Natural killer cell (primary cell): Measurements from ENCODE around the gene POLR3GL. TPM values are rescaled to one million over a fixed set of nuclear protein-coding genes. Genes with fewer than 3 reads are reported as not detected.
"Not testable (repeated sequence)": the region's sequence is repeated elsewhere in the genome, so short reads cannot be mapped to it uniquely, and the experiment has no call there.

Source experiments
- ATAC-seq, 3 donors: fragments of 150-1000 bp in 2 of 3; fragments of 200-7000 bp in 1 of 3; cut with Tn5 transposase; 1 replicate in 1 of 3; 2 replicates in 2 of 3; pipeline ENCODE4 v1.10.0; 2021; ENCODE audit warnings: mild to moderate bottlenecking in 2 of 3, moderate library complexity in 2 of 3
- DNase-seq, 2 donors: peaks; one replicate each; pipeline versions ENCODE4 v3.0.0 to v3.0.0-alpha.2; 2013 to 2021; ENCODE audit warnings: mixed read lengths in 1 of 2
- H3K27ac ChIP-seq: one replicate; pipeline ENCODE4 v1.5.1; 2013; ENCODE audit warnings: mild to moderate bottlenecking, low read length
- H3K27me3 ChIP-seq: one replicate; pipeline ENCODE4 v1.6.1; 2013; ENCODE audit warnings: low read length; ENCODE audit not compliant: control insufficient read depth, insufficient read depth
- H3K36me3 ChIP-seq: one replicate; pipeline ENCODE4 v1.6.1; 2013; ENCODE audit warnings: low read length; ENCODE audit not compliant: control insufficient read depth, insufficient read depth
- H3K4me1 ChIP-seq: one replicate; pipeline ENCODE4 v1.6.1; 2013; ENCODE audit warnings: low read length; ENCODE audit not compliant: control insufficient read depth, insufficient read depth
- H3K4me3 ChIP-seq: one replicate; pipeline ENCODE4 v1.5.1; 2013; ENCODE audit warnings: low read length
- H3K9me3 ChIP-seq: one replicate; pipeline ENCODE4 v1.6.1; 2013; ENCODE audit warnings: low read length; ENCODE audit not compliant: control insufficient read depth, insufficient read depth
- H3K27ac Mint-ChIP-seq, 2 donors: one replicate each; pipeline ENCODE4 v1.8.0; 2022; ENCODE audit warnings: mild to moderate bottlenecking in 2 of 2, mixed read lengths in 2 of 2, moderate library complexity in 1 of 2
- H3K27me3 Mint-ChIP-seq, 2 donors: one replicate each; pipeline ENCODE4 v1.8.0; 2022; ENCODE audit warnings: low read depth in 2 of 2, mixed read lengths in 2 of 2
- H3K36me3 Mint-ChIP-seq: one replicate; pipeline ENCODE4 v1.8.0; 2022; ENCODE audit warnings: mixed read lengths
- H3K4me1 Mint-ChIP-seq, 2 donors: one replicate each; pipeline ENCODE4 v1.8.0; 2022; ENCODE audit warnings: mixed read lengths in 2 of 2
- H3K4me3 Mint-ChIP-seq: one replicate; pipeline ENCODE4 v1.8.0; 2022; ENCODE audit warnings: mild to moderate bottlenecking, moderate library complexity, mixed read lengths
- H3K9me3 Mint-ChIP-seq, 2 donors: one replicate each; pipeline ENCODE4 v1.8.0; 2022; ENCODE audit warnings: mixed read lengths in 2 of 2
- WGBS: methylation state at CpG from one replicate; pipeline ENCODE4 v1.1.7; 2013; ENCODE audit warnings: missing lambda C conversion rate; ENCODE audit not compliant: insufficient coverage; 5-methylcytosine and 5-hydroxymethylcytosine counted together
- intact Hi-C: fragments of 100-400 bp; cut with micrococcal nuclease; formaldehyde crosslinking; loops from one replicate; pipeline ENCODE4 v1.14.2; 2022
- total RNA-seq, 4 donors: library from RNA; stranded (reverse); fragments of 120-200 nt in 1 of 4; gene quantifications; one replicate each; pipeline versions ENCODE4 v1.2.3 to v1.2.4, GENCODE V29; 2013 to 2022
- TF ChIP-seq, protein P1 (sequence below): fragments of 200-600 bp; IDR thresholded peaks from one replicate; pipeline ENCODE4 v1.8.0; 2022; ENCODE audit warnings: antibody characterized with exemption

Gene POLR3GL
- total RNA-seq, 3 donors from 2014 or later (not counting 1 experiment from before 2014, with no cell fraction given): 34.9 to 37.5 (median 37.4) TPM

DNA sequence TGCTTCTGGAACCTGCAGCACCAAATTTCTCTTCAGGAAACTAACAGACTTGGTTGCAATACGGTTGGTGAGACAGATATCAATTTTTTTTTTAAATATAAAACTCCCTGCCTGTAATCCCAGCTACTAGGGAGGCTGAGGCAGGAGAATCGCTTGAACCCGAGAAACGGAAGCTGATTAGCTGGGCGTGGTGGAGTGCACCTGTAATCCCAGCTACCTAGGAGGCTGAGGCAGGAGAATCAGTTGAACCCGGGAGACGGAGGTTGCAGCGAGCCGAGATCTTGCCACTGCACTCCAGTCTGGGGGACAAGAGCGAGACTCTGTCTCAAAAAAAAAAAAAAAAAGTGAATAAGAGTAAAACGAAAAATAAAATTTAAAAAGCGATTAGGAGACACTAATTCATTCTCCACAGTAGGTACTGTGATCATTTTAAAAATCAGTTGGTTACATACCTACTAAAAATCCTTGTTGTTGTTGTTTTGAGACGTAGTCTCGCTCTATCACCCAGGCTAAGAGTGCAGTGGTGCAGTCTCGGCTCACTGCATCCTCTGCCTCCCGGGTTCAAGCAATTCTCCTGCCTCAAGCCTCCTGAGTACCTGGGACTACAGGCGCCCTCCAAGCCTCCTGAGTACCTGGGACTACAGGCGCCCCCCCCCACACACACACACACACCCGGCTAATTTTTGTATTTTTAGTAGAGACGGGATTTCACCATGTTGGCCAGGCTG is 36.4 kb upstream of the POLR3GL start:
- peak overlapping the region; percentile 14 for H3K4me3 Mint-ChIP-seq
- no peaks in the 10 kb centered on the region for H3K9me3 ChIP-seq
- no peak for ATAC-seq
- no peaks in the 10 kb centered on the region for H3K9me3 Mint-ChIP-seq
- DNase-seq: peak in 1 of 2 donors; percentile 18
- H3K36me3 ChIP-seq: peaks cover 15% of the 10 kb centered on the region
- H3K27me3 Mint-ChIP-seq: no peaks in the 10 kb centered on the region
- H3K27ac ChIP-seq: peak overlapping the region; percentile 100
- H3K4me1 ChIP-seq: peaks cover 33% of the 10 kb centered on the region
- peaks cover 22 to 28% of the 10 kb centered on the region in 2 donors for H3K4me1 Mint-ChIP-seq
- intact Hi-C loops: loop anchor here (2.0 to 5.0 kb wide), 4 partner anchors 37 to 84 kb away; partner anchors contain the start of genes ANKRD34A, POLR3GL and TXNIP
- H3K27ac Mint-ChIP-seq: no peak overlapping the region
- no peaks in the 10 kb centered on the region for H3K27me3 ChIP-seq
- WGBS: 62% methylated on average over 18 of the region's 20 CpGs
- peaks cover 6% of the 10 kb centered on the region for H3K36me3 Mint-ChIP-seq
- TF ChIP-seq, protein P1, sequence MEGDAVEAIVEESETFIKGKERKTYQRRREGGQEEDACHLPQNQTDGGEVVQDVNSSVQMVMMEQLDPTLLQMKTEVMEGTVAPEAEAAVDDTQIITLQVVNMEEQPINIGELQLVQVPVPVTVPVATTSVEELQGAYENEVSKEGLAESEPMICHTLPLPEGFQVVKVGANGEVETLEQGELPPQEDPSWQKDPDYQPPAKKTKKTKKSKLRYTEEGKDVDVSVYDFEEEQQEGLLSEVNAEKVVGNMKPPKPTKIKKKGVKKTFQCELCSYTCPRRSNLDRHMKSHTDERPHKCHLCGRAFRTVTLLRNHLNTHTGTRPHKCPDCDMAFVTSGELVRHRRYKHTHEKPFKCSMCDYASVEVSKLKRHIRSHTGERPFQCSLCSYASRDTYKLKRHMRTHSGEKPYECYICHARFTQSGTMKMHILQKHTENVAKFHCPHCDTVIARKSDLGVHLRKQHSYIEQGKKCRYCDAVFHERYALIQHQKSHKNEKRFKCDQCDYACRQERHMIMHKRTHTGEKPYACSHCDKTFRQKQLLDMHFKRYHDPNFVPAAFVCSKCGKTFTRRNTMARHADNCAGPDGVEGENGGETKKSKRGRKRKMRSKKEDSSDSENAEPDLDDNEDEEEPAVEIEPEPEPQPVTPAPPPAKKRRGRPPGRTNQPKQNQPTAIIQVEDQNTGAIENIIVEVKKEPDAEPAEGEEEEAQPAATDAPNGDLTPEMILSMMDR: no peak
- peak overlapping the region; percentile 64 for H3K4me3 ChIP-seq

DNA sequence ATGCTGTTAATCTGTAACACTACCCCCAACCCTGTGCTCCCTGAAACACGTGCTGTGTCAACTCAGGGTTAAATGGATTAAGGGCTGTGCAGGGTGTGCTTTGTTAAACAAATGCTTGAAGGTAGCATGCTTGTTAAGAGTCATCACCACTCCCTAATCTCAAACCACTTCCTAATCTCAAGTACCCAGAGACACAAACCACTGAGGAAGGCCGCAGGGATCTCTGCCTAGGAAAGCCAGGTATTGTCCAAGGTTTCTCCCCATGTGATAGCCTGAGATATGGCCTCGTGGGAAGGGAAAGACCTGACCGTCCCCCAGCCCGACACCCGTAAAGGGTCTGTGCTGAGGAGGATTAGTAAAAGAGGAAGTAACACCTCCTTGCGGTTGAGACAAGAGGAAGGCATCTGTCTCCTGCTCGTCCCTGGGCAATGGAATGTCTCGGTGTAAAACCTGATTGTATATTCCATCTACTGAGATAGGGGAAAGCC is 31.9 kb upstream of the POLR3GL start:
- Mint-ChIP-seq H3K27ac (peak overlapping the region in 1 of 2 donors; percentile 91), H3K4me3 (peak overlapping the region; percentile 78), H3K4me1 (peaks cover 30 to 36% of the 10 kb centered on the region in 2 donors)
- Histone ChIP-seq H3K36me3 (peaks cover 19% of the 10 kb centered on the region), H3K4me1 (peaks cover 27% of the 10 kb centered on the region), H3K27ac (peak overlapping the region; percentile 57)
- not testable (repeated sequence) for H3K36me3 Mint-ChIP-seq, H3K27me3 Mint-ChIP-seq, H3K27me3 ChIP-seq, H3K4me3 ChIP-seq, H3K9me3 ChIP-seq, H3K9me3 Mint-ChIP-seq
- peak in 1 of 3 donors; percentile 30 for ATAC-seq
- WGBS: 0% methylated on average over 8 of the region's 9 CpGs
- peak; percentile 30 to 69 for DNase-seq
- intact Hi-C loops: loop anchor here (2.0 kb wide), 1 partner anchor 28 kb away; no protein-coding TSS in a partner anchor

DNA sequence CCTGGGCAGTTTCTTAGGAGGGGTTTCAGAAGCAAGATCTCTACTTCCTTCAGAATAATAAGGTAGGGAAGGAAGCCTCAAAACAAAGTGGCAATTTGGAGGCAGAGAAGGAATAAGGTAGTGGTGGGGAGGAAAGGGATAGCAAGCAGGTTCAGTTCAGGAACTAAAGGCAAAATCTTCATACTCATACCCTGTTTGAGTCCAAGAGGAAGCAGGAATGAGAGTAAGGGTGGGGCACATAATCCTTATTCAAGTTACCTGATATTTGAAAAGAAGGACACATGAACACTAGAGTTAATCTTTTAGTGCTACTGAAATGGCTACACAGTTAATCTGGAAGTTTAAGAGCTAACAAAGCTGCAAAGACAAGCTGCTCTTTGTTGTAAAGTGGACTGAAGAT is 28.8 kb upstream of the POLR3GL start:
- Mint-ChIP-seq H3K9me3 (no peaks in the 10 kb centered on the region), H3K4me3 (no peak overlapping the region), H3K36me3 (peaks cover 8% of the 10 kb centered on the region), H3K4me1 (peaks cover 26 to 29% of the 10 kb centered on the region in 2 donors), H3K27me3 (no peaks in the 10 kb centered on the region), H3K27ac (peak overlapping the region in 1 of 2 donors; percentile 6)
- TF ChIP-seq, protein P1: no peak
- Histone ChIP-seq H3K27ac (no peak overlapping the region), H3K4me1 (peaks cover 18% of the 10 kb centered on the region), H3K36me3 (peaks cover 19% of the 10 kb centered on the region), H3K4me3 (no peak overlapping the region), H3K9me3 (no peaks in the 10 kb centered on the region), H3K27me3 (no peaks in the 10 kb centered on the region)
- no peak for ATAC-seq
- intact Hi-C loops: no loop called here
- DNase-seq: no peak

DNA sequence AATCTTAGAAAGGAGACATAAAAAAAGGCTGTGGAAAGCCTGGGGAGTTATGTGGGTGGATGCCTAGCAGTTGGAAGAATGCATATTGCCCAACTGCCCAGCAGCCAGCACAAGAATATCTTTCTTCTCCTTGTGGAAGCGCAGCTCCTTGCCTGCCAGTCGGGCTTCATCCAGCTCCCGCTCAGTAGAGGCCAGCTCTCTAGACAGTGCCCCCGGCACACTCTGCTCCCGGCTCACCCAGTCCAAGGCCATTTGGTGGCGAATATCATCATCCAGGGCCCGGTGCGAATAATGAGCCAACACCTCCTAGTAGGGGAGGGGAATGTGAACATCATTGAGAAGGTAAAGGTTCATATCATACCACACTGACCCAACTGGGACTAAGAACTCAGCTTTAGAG is 28.2 kb upstream of the POLR3GL start:
- Histone ChIP-seq H3K4me3 (no peak overlapping the region), H3K36me3 (peaks cover 19% of the 10 kb centered on the region), H3K4me1 (peaks cover 18% of the 10 kb centered on the region), H3K27ac (no peak overlapping the region), H3K27me3 (no peaks in the 10 kb centered on the region), H3K9me3 (no peaks in the 10 kb centered on the region)
- peaks cover 24 to 25% of the 10 kb centered on the region in 2 donors for H3K4me1 Mint-ChIP-seq
- H3K27me3 Mint-ChIP-seq: no peaks in the 10 kb centered on the region
- 100% methylated on average over 5 of the region's 8 CpGs for WGBS
- TF ChIP-seq, protein P1: no peak
- no peak for ATAC-seq
- intact Hi-C loops: no loop called here
- peaks cover 8% of the 10 kb centered on the region for H3K36me3 Mint-ChIP-seq
- no peaks in the 10 kb centered on the region for H3K9me3 Mint-ChIP-seq
- H3K4me3 Mint-ChIP-seq: no peak overlapping the region
- DNase-seq: no peak
- H3K27ac Mint-ChIP-seq: peak overlapping the region in 1 of 2 donors; percentile 19
